GM23248 (cell line): ENCODE measurements around the gene LOC101059915.

ENCODE experiments used
- DNase-seq: peaks from one replicate; pipeline ENCODE4 v3.0.0-alpha.2; 2015
- H2AFZ ChIP-seq: fragments of 200-600 bp; sonication (generic); 2 replicates; pipeline ENCODE4 v1.6.1; 2016; ENCODE audit warnings: antibody characterized with exemption
- H3F3A ChIP-seq: fragments of 200-600 bp; sonication (generic); 2 replicates; pipeline ENCODE4 v1.6.1; 2016; ENCODE audit warnings: mild to moderate bottlenecking, antibody characterized with exemption, mixed run types; ENCODE audit not compliant: insufficient read depth
- H3K27ac ChIP-seq: fragments of 200-600 bp; sonication (generic); 2 replicates; pipeline ENCODE4 v1.5.1; 2016; ENCODE audit warnings: mild to moderate bottlenecking
- H3K27me3 ChIP-seq: fragments of 200-600 bp; sonication (generic); replicated peaks from 2 replicates; pipeline ENCODE4 v1.6.1; 2016; ENCODE audit warnings: mild to moderate bottlenecking; ENCODE audit not compliant: insufficient read depth
- H3K36me3 ChIP-seq: fragments of 200-600 bp; sonication (generic); 2 replicates; pipeline ENCODE4 v1.6.1; 2016; ENCODE audit warnings: low read depth, mild to moderate bottlenecking
- H3K4me1 ChIP-seq: fragments of 200-600 bp; sonication (generic); 2 replicates; pipeline ENCODE4 v1.6.1; 2016; ENCODE audit warnings: mild to moderate bottlenecking; ENCODE audit not compliant: insufficient read depth
- H3K4me2 ChIP-seq: fragments of 200-600 bp; sonication (generic); one replicate; pipeline ENCODE4 v1.6.1; 2016; ENCODE audit warnings: mild to moderate bottlenecking; ENCODE audit not compliant: unreplicated experiment
- H3K4me3 ChIP-seq: fragments of 200-600 bp; sonication (generic); 2 replicates; pipeline ENCODE4 v1.5.1; 2016; ENCODE audit warnings: mild to moderate bottlenecking
- H3K79me2 ChIP-seq: fragments of 200-600 bp; sonication (generic); 2 replicates; pipeline ENCODE4 v1.6.1; 2016; ENCODE audit warnings: mild to moderate bottlenecking; ENCODE audit not compliant: insufficient read depth
- H3K9ac ChIP-seq: fragments of 200-600 bp; sonication (generic); 2 replicates; pipeline ENCODE4 v1.6.1; 2016; ENCODE audit warnings: mild to moderate bottlenecking
- H3K9me2 ChIP-seq: fragments of 200-600 bp; sonication (generic); 2 replicates; pipeline ENCODE4 v1.6.1; 2016; ENCODE audit warnings: mixed run types, mild to moderate bottlenecking, moderate library complexity; ENCODE audit not compliant: insufficient read depth
- H3K9me3 ChIP-seq: fragments of 200-600 bp; sonication (generic); one replicate; pipeline ENCODE4 v1.6.1; 2017; ENCODE audit warnings: low read depth
- H4K20me1 ChIP-seq: fragments of 200-600 bp; sonication (generic); 2 replicates; pipeline ENCODE4 v1.6.0; 2016; ENCODE audit not compliant: insufficient read depth
- EZH2 ChIP-seq: fragments of 200-600 bp; sonication (generic); IDR thresholded peaks from 2 replicates; pipeline ENCODE4 v1.6.1; 2018; ENCODE audit warnings: antibody characterized with exemption, mild to moderate bottlenecking; ENCODE audit not compliant: insufficient read depth, poor library complexity, severe bottlenecking
- EZH2phosphoT487 ChIP-seq: fragments of 200-600 bp; sonication (generic); IDR thresholded peaks from 2 replicates; pipeline ENCODE4 v1.6.1; 2018; ENCODE audit warnings: antibody characterized with exemption, moderate library complexity, mild to moderate bottlenecking, low read depth; ENCODE audit not compliant: insufficient read depth
- WGBS, 2 experiments: methylation state at CpG; one replicate each; pipeline ENCODE4 v1.1.6; 2015 to 2017; ENCODE audit warnings: low lambda C conversion rate in 2 of 2, low coverage in 1 of 2; ENCODE audit errors: missing lambda C conversion rate in 2 of 2; 5-methylcytosine and 5-hydroxymethylcytosine counted together
- in situ Hi-C: fragments of 300-500 bp; cut with MboI; formaldehyde crosslinking; loops from 2 replicates; pipeline ENCODE4 v1.15.0; 2020

LOC101059915 gene

GRCh38 chrX:71622576-71623450 lies 44.5 kb upstream of the LOC101059915 start:
- Histone ChIP-seq H3K9me3 (no peaks in the 10 kb centered on the region), H2AFZ (no peak overlapping the region), H3K4me1 (peaks cover 11% of the 10 kb centered on the region; the same call in 1 of the 2 replicates), H3K4me3 (no peak overlapping the region), H3K36me3 (no peaks in the 10 kb centered on the region), H3K9ac (peak overlapping the region; percentile 28; the same call in 1 of the 2 replicates), H3F3A (no peaks in the 10 kb centered on the region), H3K9me2 (no peaks in the 10 kb centered on the region), H4K20me1 (no peaks in the 10 kb centered on the region), H3K4me2 (no peak overlapping the region), H3K27me3 (no peaks in the 10 kb centered on the region), H3K27ac (peak overlapping the region; percentile 53), H3K79me2 (no peaks in the 10 kb centered on the region)
- TF ChIP-seq EZH2 (no peak), EZH2phosphoT487 (no peak)
- peak; percentile 78 for DNase-seq
- in situ Hi-C loops: no loop called here
- 35 to 37% methylated on average over 11 to 13 of the region's 13 CpGs for WGBS, 2 experiments

DNA sequence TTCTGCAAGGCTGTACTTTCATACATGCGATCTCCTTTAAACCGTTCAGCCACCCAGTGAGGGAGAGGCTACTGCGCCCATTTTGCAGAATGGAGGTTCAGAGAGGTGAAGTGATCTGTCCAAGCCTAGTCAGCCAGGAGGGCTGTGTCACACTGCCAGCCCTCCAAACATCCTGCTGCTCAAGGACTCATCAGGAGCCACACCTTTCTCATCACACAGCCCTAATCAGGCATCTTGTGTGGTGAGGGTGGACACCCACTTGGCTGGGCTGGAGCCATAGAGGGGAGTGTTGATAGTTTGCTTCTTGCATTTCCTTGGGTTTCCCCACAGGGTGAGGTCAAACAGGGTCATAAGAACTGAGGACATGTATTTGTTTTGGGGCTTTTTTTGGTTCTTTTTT lies 43.6 kb upstream of the LOC101059915 start:
- in situ Hi-C loops: no loop called here
- Histone ChIP-seq H3K4me1 (peaks cover 11% of the 10 kb centered on the region; the same call in 1 of the 2 replicates), H3K4me2 (no peak overlapping the region), H3K27ac (no peak overlapping the region), H3K4me3 (no peak overlapping the region), H3F3A (no peaks in the 10 kb centered on the region), H3K9me3 (no peaks in the 10 kb centered on the region), H3K27me3 (no peaks in the 10 kb centered on the region), H3K79me2 (no peaks in the 10 kb centered on the region), H4K20me1 (no peaks in the 10 kb centered on the region), H3K9me2 (no peaks in the 10 kb centered on the region), H3K36me3 (no peaks in the 10 kb centered on the region), H3K9ac (no peak overlapping the region), H2AFZ (no peak overlapping the region)
- WGBS, 2 experiments: 100% methylated on average over 1 to 3 of the region's 3 CpGs
- TF ChIP-seq EZH2phosphoT487: no peak
- no peak for TF ChIP-seq EZH2
- DNase-seq: no peak

GRCh38 chrX:71625471-71625870 lies 41.9 kb upstream of the LOC101059915 start:
- 82 to 83% methylated on average over 5 of the region's 5 CpGs for WGBS, 2 experiments
- Histone ChIP-seq H3K36me3 (no peaks in the 10 kb centered on the region), H3K9me2 (no peaks in the 10 kb centered on the region), H2AFZ (no peak overlapping the region), H3K27me3 (no peaks in the 10 kb centered on the region), H3K4me3 (no peak overlapping the region), H3K79me2 (no peaks in the 10 kb centered on the region), H3K4me1 (peaks cover 11% of the 10 kb centered on the region; the same call in 1 of the 2 replicates), H3K9ac (no peak overlapping the region), H4K20me1 (no peaks in the 10 kb centered on the region), H3K27ac (no peak overlapping the region), H3K4me2 (no peak overlapping the region), H3K9me3 (no peaks in the 10 kb centered on the region), H3F3A (no peaks in the 10 kb centered on the region)
- no peak for TF ChIP-seq EZH2phosphoT487
- no peak for TF ChIP-seq EZH2
- in situ Hi-C loops: no loop called here
- DNase-seq: no peak

GRCh38 chrX:71626576-71626975 lies 40.8 kb upstream of the LOC101059915 start:
- Histone ChIP-seq H3K36me3 (no peaks in the 10 kb centered on the region), H3K4me2 (no peak overlapping the region), H4K20me1 (no peaks in the 10 kb centered on the region), H3K9me3 (no peaks in the 10 kb centered on the region), H3K27ac (no peak overlapping the region), H3K4me3 (no peak overlapping the region), H3K79me2 (no peaks in the 10 kb centered on the region), H3K27me3 (no peaks in the 10 kb centered on the region), H2AFZ (no peak overlapping the region), H3K9me2 (no peaks in the 10 kb centered on the region), H3K9ac (no peak overlapping the region), H3F3A (no peaks in the 10 kb centered on the region), H3K4me1 (peaks cover 10% of the 10 kb centered on the region; the same call in 1 of the 2 replicates)
- TF ChIP-seq EZH2phosphoT487: no peak
- TF ChIP-seq EZH2: no peak
- 76 to 80% methylated on average over 5 of the region's 6 CpGs for WGBS, 2 experiments
- DNase-seq: no peak
- in situ Hi-C loops: no loop called here
